HepG2 (cell line): ENCODE measurements around the gene FLACC1. TPM values are rescaled to one million over a fixed set of nuclear protein-coding genes. Genes with fewer than 3 reads are reported as not detected.

Experiments
- FOXP1 ChIP-seq, 2 experiments: fragments of 450-650 bp in 1 of 2; IDR thresholded peaks; 2 replicates each; pipeline ENCODE4 v1.6.1; 2017 to 2018; ENCODE audit warnings: antibody characterized with exemption in 1 of 2
- KAT8 ChIP-seq: IDR thresholded peaks from 2 replicates; pipeline ENCODE4 v1.6.1; 2016; ENCODE audit warnings: missing genetic modification reagents, missing compliant biosample characterization
- KLF6 ChIP-seq: IDR thresholded peaks from 2 replicates; pipeline ENCODE4 v1.8.0; 2016; ENCODE audit warnings: missing biosample characterization, missing genetic modification reagents
- MIER2 ChIP-seq: IDR thresholded peaks from 2 replicates; pipeline ENCODE4 v1.6.1; 2016; ENCODE audit warnings: missing biosample characterization, missing genetic modification reagents
- NFKB2 ChIP-seq: sonication (generic); formaldehyde crosslinking; IDR thresholded peaks from 2 replicates; pipeline ENCODE4 v1.4.0; 2020; ENCODE audit warnings: missing genetic modification reagents, borderline replicate concordance
- SP1 ChIP-seq, 2 experiments: fragments of 450-650 bp in 1 of 2; sonication (generic) in 1 of 2; formaldehyde crosslinking in 1 of 2; IDR thresholded peaks; 2 replicates each; pipeline versions ENCODE4 v1.4.0 to v1.6.1; 2016 to 2020; ENCODE audit warnings: missing genetic modification reagents in 1 of 2
- ZFX ChIP-seq: sonication (generic); formaldehyde crosslinking; IDR thresholded peaks from 2 replicates; pipeline ENCODE4 v1.4.0; 2020; ENCODE audit warnings: mild to moderate bottlenecking, low read depth, missing genetic modification reagents, moderate library complexity
- ZNF143 ChIP-seq: sonication (generic); formaldehyde crosslinking; IDR thresholded peaks from 2 replicates; pipeline ENCODE4 v1.4.0; 2020; ENCODE audit warnings: missing genetic modification reagents
- ZNF572 ChIP-seq: sonication (generic); formaldehyde crosslinking; IDR thresholded peaks from 2 replicates; pipeline ENCODE4 v1.5.1; 2020; ENCODE audit warnings: mild to moderate bottlenecking, missing genetic modification reagents
- ZNF644 ChIP-seq: IDR thresholded peaks from 2 replicates; pipeline ENCODE4 v1.6.1; 2016; ENCODE audit warnings: low read depth
- polyA plus RNA-seq, 8 experiments: library from polyadenylated mRNA; depleted of rRNA in 3 of 8; stranded (reverse) in 7 of 8; unstranded in 1 of 8; fragments of >200 nt; fragmentation: Illumina TruSeq in 4 of 8; extraction: Trizol in 4 of 8; gene quantifications; 2 replicates each; pipeline versions ENCODE4 v1.2.1 to v1.2.3, GENCODE V29; 2011 to 2016; ENCODE audit warnings: low read depth in 4 of 8, missing spikeins in 1 of 8, mixed read lengths in 1 of 8; ENCODE audit not compliant: insufficient read depth in 1 of 8
- total RNA-seq, 5 experiments: library from RNA; depleted of rRNA; stranded (reverse); fragments of >200 nt; fragmentation: Illumina TruSeq; extraction: Trizol; gene quantifications; 2 replicates each; pipeline ENCODE4 v1.2.3, GENCODE V29; 2016; ENCODE audit warnings: low read depth in 1 of 5
- TF ChIP-seq, protein P1 (sequence below): sonication (generic); formaldehyde crosslinking; IDR thresholded peaks from 2 replicates; pipeline ENCODE4 v1.8.0; 2022; ENCODE audit warnings: missing genetic modification reagents, mild to moderate bottlenecking, moderate library complexity, borderline replicate concordance
- TF ChIP-seq, protein P2 (sequence below), 2 experiments: sonication (generic) in 1 of 2; formaldehyde crosslinking in 1 of 2; IDR thresholded peaks; 2 replicates each; pipeline versions ENCODE4 v1.4.0 to v1.6.1; 2018 to 2020; ENCODE audit warnings: missing genetic modification reagents in 2 of 2, borderline replicate concordance in 1 of 2, low read depth in 1 of 2, mild to moderate bottlenecking in 1 of 2, missing biosample characterization in 1 of 2
- TF ChIP-seq, protein P3 (sequence below), 2 experiments: fragments of 450-650 bp in 1 of 2; sonication (generic) in 1 of 2; formaldehyde crosslinking in 1 of 2; IDR thresholded peaks; 2 replicates each; pipeline versions ENCODE4 v1.6.1 to v1.8.0; 2016 to 2022; ENCODE audit warnings: antibody characterized with exemption in 1 of 2, mild to moderate bottlenecking in 1 of 2, missing genetic modification reagents in 1 of 2

The FLACC1 gene
- total and polyA plus RNA-seq, 2 of the 13 experiments (the other 11 are each of a cell fraction or from before 2014, with no cell fraction given) = 0.35 to 0.59 TPM

DNA sequence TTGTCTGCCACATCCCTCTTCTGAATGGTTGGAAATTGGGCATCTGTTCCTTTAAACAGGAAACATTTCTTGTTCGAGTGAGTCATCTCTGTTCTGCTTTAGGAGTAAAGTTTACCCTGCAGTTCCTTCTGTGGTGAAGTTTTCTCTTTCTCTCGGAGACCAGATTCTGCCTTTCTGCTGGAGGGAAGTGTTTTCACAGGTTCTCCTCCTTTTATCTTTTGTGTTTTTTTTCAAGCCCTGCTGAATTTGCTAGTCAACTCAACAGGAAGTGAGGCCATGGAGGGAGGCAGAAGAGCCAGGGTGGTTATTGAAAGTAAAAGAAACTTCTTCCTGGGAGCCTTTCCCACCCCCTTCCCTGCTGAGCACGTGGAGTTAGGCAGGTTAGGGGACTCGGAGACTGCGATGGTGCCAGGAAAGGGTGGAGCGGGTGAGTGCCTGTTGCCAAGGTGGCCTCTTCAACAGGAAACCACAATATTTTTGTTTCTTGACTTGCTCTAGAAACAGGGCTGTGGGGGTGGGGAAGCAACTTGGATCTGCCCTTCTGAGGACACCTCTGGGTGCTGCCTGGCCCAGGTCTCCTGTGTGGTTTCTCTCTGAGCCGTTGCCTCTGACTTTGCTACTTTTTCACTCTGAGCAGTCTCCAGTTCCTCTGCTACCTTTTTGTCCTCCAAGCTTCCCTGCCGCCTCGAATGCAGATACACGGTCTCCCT is 99.0 kb downstream of the FLACC1 start (continued):
- 0 out of 2 replicates have a peak, but pooled peaks have one; percentile 14 for TF ChIP-seq MIER2 (CRISPR knock-in tag)
- peak; percentile 75; the same call in 1 of the 2 replicates for TF ChIP-seq NFKB2
- TF ChIP-seq, protein P1, sequence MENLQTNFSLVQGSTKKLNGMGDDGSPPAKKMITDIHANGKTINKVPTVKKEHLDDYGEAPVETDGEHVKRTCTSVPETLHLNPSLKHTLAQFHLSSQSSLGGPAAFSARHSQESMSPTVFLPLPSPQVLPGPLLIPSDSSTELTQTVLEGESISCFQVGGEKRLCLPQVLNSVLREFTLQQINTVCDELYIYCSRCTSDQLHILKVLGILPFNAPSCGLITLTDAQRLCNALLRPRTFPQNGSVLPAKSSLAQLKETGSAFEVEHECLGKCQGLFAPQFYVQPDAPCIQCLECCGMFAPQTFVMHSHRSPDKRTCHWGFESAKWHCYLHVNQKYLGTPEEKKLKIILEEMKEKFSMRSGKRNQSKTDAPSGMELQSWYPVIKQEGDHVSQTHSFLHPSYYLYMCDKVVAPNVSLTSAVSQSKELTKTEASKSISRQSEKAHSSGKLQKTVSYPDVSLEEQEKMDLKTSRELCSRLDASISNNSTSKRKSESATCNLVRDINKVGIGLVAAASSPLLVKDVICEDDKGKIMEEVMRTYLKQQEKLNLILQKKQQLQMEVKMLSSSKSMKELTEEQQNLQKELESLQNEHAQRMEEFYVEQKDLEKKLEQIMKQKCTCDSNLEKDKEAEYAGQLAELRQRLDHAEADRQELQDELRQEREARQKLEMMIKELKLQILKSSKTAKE (CRISPR knock-in tag) = no peak
- TF ChIP-seq ZFX (CRISPR knock-in tag) = peak; percentile 53; the same call in 1 of the 2 replicates
- TF ChIP-seq, protein P2, sequence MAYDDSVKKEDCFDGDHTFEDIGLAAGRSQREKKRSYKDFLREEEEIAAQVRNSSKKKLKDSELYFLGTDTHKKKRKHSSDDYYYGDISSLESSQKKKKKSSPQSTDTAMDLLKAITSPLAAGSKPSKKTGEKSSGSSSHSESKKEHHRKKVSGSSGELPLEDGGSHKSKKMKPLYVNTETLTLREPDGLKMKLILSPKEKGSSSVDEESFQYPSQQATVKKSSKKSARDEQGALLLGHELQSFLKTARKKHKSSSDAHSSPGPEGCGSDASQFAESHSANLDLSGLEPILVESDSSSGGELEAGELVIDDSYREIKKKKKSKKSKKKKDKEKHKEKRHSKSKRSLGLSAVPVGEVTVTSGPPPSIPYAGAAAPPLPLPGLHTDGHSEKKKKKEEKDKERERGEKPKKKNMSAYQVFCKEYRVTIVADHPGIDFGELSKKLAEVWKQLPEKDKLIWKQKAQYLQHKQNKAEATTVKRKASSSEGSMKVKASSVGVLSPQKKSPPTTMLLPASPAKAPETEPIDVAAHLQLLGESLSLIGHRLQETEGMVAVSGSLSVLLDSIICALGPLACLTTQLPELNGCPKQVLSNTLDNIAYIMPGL (CRISPR knock-in tag; IDR thresholded peaks at IDR 0.05; ENCODE audit: borderline replicate concordance in 1 of 2, low read depth in 1 of 2) = peak; percentile 51 to 70; a peak in 3 of 4 replicates
- TF ChIP-seq KAT8 (CRISPR knock-in tag) = peak; percentile 56
- TF ChIP-seq, protein P3, sequence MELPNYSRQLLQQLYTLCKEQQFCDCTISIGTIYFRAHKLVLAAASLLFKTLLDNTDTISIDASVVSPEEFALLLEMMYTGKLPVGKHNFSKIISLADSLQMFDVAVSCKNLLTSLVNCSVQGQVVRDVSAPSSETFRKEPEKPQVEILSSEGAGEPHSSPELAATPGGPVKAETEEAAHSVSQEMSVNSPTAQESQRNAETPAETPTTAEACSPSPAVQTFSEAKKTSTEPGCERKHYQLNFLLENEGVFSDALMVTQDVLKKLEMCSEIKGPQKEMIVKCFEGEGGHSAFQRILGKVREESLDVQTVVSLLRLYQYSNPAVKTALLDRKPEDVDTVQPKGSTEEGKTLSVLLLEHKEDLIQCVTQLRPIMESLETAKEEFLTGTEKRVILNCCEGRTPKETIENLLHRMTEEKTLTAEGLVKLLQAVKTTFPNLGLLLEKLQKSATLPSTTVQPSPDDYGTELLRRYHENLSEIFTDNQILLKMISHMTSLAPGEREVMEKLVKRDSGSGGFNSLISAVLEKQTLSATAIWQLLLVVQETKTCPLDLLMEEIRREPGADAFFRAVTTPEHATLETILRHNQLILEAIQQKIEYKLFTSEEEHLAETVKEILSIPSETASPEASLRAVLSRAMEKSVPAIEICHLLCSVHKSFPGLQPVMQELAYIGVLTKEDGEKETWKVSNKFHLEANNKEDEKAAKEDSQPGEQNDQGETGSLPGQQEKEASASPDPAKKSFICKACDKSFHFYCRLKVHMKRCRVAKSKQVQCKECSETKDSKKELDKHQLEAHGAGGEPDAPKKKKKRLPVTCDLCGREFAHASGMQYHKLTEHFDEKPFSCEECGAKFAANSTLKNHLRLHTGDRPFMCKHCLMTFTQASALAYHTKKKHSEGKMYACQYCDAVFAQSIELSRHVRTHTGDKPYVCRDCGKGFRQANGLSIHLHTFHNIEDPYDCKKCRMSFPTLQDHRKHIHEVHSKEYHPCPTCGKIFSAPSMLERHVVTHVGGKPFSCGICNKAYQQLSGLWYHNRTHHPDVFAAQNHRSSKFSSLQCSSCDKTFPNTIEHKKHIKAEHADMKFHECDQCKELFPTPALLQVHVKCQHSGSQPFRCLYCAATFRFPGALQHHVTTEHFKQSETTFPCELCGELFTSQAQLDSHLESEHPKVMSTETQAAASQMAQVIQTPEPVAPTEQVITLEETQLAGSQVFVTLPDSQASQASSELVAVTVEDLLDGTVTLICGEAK (IDR thresholded peaks at IDR 0.05) = no peak
- TF ChIP-seq, protein P3 (CRISPR knock-in tag; IDR thresholded peaks at IDR 0.05) = peak; percentile 55; the same call in 1 of the 2 replicates
- 0 out of 2 replicates have a peak, but pooled peaks have one; percentile 12 for TF ChIP-seq KLF6 (CRISPR knock-in tag)
- no peak for TF ChIP-seq SP1 (IDR thresholded peaks at IDR 0.05)
- TF ChIP-seq SP1 (CRISPR knock-in tag; IDR thresholded peaks at IDR 0.05) = no peak
- TF ChIP-seq FOXP1 (IDR thresholded peaks at IDR 0.05) = no peak
- TF ChIP-seq FOXP1 (CRISPR knock-in tag; IDR thresholded peaks at IDR 0.05) = no peak
- no peak for TF ChIP-seq ZNF143 (CRISPR knock-in tag)
- TF ChIP-seq ZNF572 (CRISPR knock-in tag) = peak; percentile 72; the same call in 1 of the 2 replicates
- TF ChIP-seq ZNF644 (CRISPR knock-in tag) = 0 out of 2 replicates have a peak, but pooled peaks have one; percentile 55
